PFSK-1 (cell line): Measurements from ENCODE around the gene FIBCD1.

Experiments
- FOXP2 ChIP-seq: optimal IDR thresholded peaks from 2 replicates; pipeline ENCODE3; 2011; ENCODE audit warnings: borderline replicate concordance, control low read depth, inconsistent platforms; ENCODE audit not compliant: insufficient read depth; ENCODE audit errors: extremely low read length, extremely low read depth
- POLR2AphosphoS5 ChIP-seq: IDR thresholded peaks from 2 replicates; pipeline ENCODE4 v1.6.1; 2012; ENCODE audit warnings: low read depth, mild to moderate bottlenecking, control low read depth, low read length, moderate library complexity
- REST ChIP-seq, 2 experiments: IDR thresholded peaks; 2 replicates each; pipeline versions ENCODE4 v1.6.1 to v1.8.0; 2011 to 2012; ENCODE audit warnings: low read depth in 2 of 2, low read length in 2 of 2, control low read depth in 1 of 2, inconsistent platforms in 1 of 2, mild to moderate bottlenecking in 1 of 2, moderate library complexity in 1 of 2; ENCODE audit not compliant: insufficient read depth in 1 of 2
- SIN3A ChIP-seq: IDR thresholded peaks from 2 replicates; pipeline ENCODE4 v1.6.1; 2012; ENCODE audit warnings: mild to moderate bottlenecking, low read length, moderate library complexity, borderline replicate concordance; ENCODE audit not compliant: insufficient read depth
- TAF1 ChIP-seq: IDR thresholded peaks from 2 replicates; pipeline ENCODE4 v1.6.1; 2012; ENCODE audit warnings: low read length, control low read depth, borderline replicate concordance; ENCODE audit not compliant: insufficient read depth

Gene FIBCD1

GRCh38 chr9:130908878-130909355, 30.1 kb downstream of the FIBCD1 start:
- TF ChIP-seq FOXP2 (no peak), TAF1 (no peak), POLR2AphosphoS5 (no peak), SIN3A (no peak), REST (IDR thresholded peaks at IDR 0.05; ENCODE audit: insufficient read depth in 1 of 2, low read depth in 2 of 2, low read length in 2 of 2) (no peak)

- TF ChIP-seq SIN3A (no peak), REST (IDR thresholded peaks at IDR 0.05; ENCODE audit: insufficient read depth in 1 of 2, low read depth in 2 of 2, low read length in 2 of 2) (no peak), TAF1 (no peak), POLR2AphosphoS5 (no peak), FOXP2 (no peak)
Observed at GRCh38 chr9:130908146-130908877, 30.7 kb downstream of the FIBCD1 start.

GRCh38 chr9:130906735-130907416, 32.2 kb downstream of the FIBCD1 start:
- TF ChIP-seq REST (IDR thresholded peaks at IDR 0.05; ENCODE audit: insufficient read depth in 1 of 2, low read depth in 2 of 2, low read length in 2 of 2) (no peak), FOXP2 (no peak), TAF1 (no peak), SIN3A (no peak), POLR2AphosphoS5 (no peak)

GRCh38 chr9:130905902-130906734, 32.9 kb downstream of the FIBCD1 start:
- TF ChIP-seq TAF1 = no peak

- TF ChIP-seq TAF1 (no peak), SIN3A (no peak), FOXP2 (no peak), POLR2AphosphoS5 (no peak), REST (IDR thresholded peaks at IDR 0.05; ENCODE audit: insufficient read depth in 1 of 2, low read depth in 2 of 2, low read length in 2 of 2) (no peak)
Observed at GRCh38 chr9:130905125-130905901, 33.7 kb downstream of the FIBCD1 start.
